ENCODE results near the gene TUBB4B.

The TUBB4B gene

DNA sequence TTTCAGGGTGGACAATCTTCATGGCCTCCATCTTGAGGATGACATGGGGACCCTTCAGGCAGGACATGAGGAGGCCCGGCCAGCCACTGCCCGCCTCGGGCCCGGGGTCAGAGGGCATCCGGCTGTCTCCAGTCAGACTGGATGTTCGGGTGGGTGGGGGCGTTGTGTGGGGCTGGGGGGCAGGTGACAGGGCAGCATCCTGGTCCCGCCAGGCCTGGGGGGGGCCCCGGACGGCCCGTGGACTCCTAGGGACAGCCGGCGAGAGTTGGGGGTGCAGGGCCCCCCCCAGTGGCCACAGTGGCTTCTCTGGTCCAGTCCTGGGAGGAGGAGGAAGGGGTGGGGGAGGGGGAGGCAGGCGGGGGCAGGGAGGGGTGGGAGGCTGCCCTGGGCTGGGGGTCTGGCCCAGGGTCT, 20.0 kb upstream of the TUBB4B start:
- Histone ChIP-seq H3K9me3 (replicated peaks in 1 of 11) (no peaks in the 10 kb centered on the region), H3K36me3 (peaks cover 3 to 30% (median 17%) of the 10 kb centered on the region in 11 experiments; a peak in 12 of 22 replicates), H3K27ac (no peak overlapping the region), H3K4me2 (peak overlapping the region in 9 of 11 experiments; percentile 99 to 100 (median 100); a peak in 13 of 22 replicates), H3K27me3 (no peaks in the 10 kb centered on the region), H4K20me1 (peaks cover 0 to 40% (median 7%) of the 10 kb centered on the region in 11 experiments; a peak in 9 of 22 replicates), H3K4me1 (peaks cover 49 to 83% (median 61%) of the 10 kb centered on the region in 10 experiments), H3K4me3 (peak overlapping the region in 4 of 10 experiments; percentile 69 to 79 (median 74); a peak in 6 of 20 replicates), H3K9ac (peak overlapping the region in 3 of 11 experiments; percentile 83 to 91 (median 85); a peak in 5 of 22 replicates)
- no peak for TF ChIP-seq Cebpa-rat (IDR thresholded peaks at IDR 0.05)

DNA sequence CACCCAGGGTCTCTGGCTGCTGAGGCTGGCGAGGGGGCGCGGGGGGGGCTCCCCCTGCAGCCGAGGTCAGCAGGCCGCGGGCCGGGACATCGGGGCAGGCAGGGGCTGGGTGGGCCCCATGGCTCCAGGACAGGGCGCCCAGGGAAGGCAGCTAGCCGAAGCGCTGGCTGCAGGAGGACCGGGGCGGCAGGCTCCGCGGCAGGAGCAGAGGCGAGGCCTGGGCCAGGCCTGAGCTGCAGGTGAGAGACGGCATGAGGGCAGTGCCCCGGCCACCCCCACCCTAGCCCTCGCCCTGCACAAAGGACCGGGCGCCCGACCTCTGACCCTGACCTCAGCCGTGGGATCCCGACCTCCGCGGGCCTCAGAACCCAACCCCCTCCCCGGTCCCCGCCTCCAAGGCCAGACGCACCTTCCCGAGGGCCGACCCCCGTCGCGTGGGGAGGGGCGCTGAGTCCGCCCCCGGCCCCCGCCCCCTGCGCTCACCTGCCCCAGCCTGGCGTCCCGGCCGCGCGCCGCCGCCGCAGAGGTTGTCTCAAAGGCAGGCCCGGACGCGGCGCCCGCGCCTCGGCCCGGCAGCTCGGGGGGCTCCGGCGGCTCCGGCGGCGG, 19.5 kb upstream of the TUBB4B start:
- peak overlapping the region; percentile 64 to 79 (median 72) for H3K4me3 ChIP-seq

DNA sequence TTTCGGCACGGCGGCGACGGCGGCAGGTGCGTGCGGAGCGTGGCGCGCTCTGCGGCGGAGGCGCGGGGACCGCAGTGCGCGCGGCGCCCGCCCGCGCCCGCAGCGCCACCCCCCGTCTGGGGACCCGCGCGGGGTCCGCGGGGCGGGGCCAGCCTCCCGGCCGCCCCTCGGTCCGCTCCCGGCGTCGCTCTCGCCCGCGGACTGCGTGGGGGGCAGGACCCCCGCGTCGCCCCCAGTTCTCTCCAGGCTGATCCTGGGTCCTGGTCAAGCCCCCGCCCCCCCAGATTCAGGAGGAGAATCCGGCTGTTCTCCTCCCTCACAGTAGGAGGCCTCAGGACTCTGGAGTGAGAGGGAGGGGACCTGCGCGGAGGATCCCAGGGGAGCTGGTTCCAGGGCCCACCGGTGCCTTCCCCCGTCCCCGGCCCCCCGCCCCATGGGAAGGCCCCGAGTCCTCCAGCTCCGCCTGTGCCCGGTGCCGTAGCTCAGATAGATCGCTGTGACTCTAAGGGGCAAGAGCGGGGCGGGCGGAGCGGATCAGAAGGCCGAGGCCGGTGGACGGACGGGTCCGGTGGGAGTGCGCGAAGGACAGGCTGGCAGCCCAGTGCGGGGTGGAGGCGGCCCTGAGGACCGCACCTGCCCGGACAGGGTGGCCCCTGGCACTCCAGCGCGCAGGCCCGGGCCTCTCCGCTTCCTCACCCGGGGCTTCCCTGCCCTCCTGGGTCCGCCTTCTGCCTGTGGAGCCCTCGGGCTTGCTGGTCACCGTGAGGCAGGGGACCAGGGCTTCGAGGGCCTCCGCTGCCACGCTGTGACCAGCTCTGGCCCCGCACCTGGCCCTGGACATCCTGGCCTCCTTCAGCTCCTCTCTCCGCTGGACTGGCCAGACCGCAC, 18.7 kb upstream of the TUBB4B start, which contains the start of gene RNF208:
Gene RNF208 (minus strand): TSS at position 51 of the 888 bp plus-strand sequence. CDS start 1,028 bp downstream, outside the sequence.
- H3K4me3 ChIP-seq = peak within 1 kb of the TSS; percentile 64 to 79 (median 72)
- no peak for TF ChIP-seq Cebpa-rat (IDR thresholded peaks at IDR 0.05)
- H3K4me1 ChIP-seq = peaks cover 36 to 82% (median 54%) of the 10 kb centered on the region in 10 experiments
- no peaks in the 10 kb centered on the region for H3K9me3 ChIP-seq (replicated peaks in 1 of 11)
- peak within 1 kb of the TSS; percentile 55 to 75 (median 71) for H3K27ac ChIP-seq
- peak within 1 kb of the TSS; percentile 99 to 100 (median 100) for H3K4me2 ChIP-seq
- peak within 1 kb of the TSS; percentile 67 to 94 (median 88) for H3K9ac ChIP-seq
- H3K27me3 ChIP-seq = no peaks in the 10 kb centered on the region
- peaks cover 0 to 27% (median 7%) of the 10 kb centered on the region in 11 experiments; a peak in 9 of 22 replicates for H4K20me1 ChIP-seq
- peaks cover 0 to 21% (median 8%) of the 10 kb centered on the region in 11 experiments; a peak in 6 of 22 replicates for H3K36me3 ChIP-seq

More for the DNA sequence above, 19.5 kb upstream of the TUBB4B start:
- Histone ChIP-seq H3K4me2 (peak overlapping the region; percentile 99 to 100 (median 100)), H3K4me1 (peaks cover 44 to 82% (median 57%) of the 10 kb centered on the region in 10 experiments), H3K36me3 (peaks cover 0 to 25% (median 12%) of the 10 kb centered on the region in 11 experiments; a peak in 6 of 22 replicates), H3K9ac (peak overlapping the region; percentile 67 to 94 (median 88)), H3K9me3 (replicated peaks in 1 of 11) (no peaks in the 10 kb centered on the region), H4K20me1 (peaks cover 0 to 35% (median 7%) of the 10 kb centered on the region in 11 experiments; a peak in 9 of 22 replicates), H3K27me3 (no peaks in the 10 kb centered on the region), H3K27ac (peak overlapping the region; percentile 37 to 75 (median 68); a peak in 19 of 22 replicates)
- no peak for TF ChIP-seq Cebpa-rat (IDR thresholded peaks at IDR 0.05)

DNA sequence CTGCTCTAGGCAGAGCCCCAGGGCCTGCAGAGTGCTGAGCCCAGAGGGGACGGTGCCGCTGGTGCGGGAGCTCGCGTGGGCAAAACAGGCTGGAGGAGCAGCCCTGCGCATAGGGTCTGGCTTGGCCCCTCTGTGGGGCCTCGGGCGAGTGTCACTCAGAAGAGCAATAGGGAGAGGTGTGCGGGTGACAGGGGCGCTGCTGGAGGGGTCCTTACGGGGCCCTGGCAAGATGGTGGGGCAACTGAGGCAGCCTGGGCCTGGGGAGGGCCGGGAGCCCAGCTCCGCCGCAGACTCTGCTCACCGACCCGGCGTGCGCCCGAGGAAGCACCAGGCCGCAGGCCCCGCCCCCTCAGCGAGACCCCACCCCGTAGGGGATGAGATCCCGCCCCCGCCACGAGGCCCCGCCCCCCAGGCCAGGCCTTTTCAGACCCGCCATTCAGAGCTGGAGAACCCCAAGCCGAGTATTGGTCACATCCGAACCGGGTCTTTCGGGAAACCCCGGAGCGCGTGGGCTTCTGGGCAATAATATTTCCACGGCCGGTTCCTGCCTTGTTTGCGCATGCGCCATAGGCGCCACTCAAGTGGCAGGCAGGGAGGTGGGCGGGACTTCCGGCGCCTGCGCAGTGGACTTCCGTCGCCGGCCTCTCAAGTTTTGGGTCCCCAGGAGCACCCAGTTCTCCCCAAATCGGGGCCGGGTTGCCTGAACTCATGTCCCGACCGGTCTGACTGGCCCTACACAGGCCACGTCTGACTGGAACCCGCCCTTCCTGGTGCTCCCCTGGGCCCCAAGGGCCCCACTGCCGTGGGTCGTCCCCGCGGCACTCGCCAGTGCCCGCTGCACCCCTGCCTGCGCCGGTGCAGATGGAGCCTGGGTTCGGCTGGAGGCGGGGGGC, 17.8 kb upstream of the TUBB4B start:
- TF ChIP-seq Cebpa-rat (IDR thresholded peaks at IDR 0.05) = no peak
- Histone ChIP-seq H3K36me3 (peaks cover 0 to 12% (median 4%) of the 10 kb centered on the region in 11 experiments; a peak in 6 of 22 replicates), H3K9me3 (replicated peaks in 1 of 11) (no peaks in the 10 kb centered on the region), H3K4me2 (peak overlapping the region; percentile 99 to 100 (median 100)), H4K20me1 (peaks cover 0 to 18% (median 4%) of the 10 kb centered on the region in 11 experiments; a peak in 6 of 22 replicates), H3K27me3 (no peaks in the 10 kb centered on the region), H3K4me3 (peak overlapping the region; percentile 70 to 87 (median 76)), H3K27ac (peak overlapping the region; percentile 73 to 91 (median 87)), H3K9ac (peak overlapping the region; percentile 85 to 94 (median 91)), H3K4me1 (peaks cover 30 to 73% (median 49%) of the 10 kb centered on the region in 10 experiments)

DNA sequence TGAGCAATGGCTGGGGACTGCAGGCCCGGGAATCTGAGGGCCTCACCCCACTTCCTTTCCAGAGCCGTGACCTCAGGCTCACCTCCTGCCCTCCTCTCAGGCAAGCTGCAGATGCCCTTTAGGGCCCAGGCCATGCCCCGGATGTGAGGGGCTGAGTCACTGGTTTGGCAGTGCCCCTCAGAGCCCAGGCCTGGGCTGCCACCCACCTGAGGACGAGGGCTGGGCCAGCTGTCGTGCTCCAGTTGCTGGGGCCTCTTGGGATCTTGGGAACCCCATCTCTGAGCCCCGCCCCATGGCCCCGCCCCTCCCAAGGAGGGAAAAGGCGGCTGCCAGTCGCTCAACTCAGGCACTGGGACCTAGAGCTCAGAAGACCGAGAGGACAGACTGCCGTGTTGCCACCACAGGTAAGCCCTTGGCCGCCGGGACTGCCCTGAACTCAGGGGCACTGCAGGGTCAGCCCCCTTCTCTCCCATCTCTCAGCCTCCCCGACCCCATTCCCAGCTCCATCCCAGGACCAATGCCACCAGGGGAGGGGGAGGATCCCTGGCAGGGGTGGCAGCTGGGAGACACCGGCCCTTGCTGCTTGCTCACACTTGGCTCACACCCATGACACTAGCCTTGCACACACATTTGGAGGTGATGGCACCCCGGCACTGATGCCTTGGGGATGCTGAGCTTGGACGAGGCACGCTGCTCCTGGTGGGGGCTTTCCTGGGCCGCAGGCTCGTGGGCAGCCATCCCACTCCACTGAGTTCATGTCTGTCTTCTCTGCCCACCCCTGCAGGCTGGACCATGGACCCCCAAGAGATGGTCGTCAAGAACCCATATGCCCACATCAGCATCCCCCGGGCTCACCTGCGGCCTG, 16.0 kb upstream of the TUBB4B start, which contains the start of gene CYSRT1:
Gene CYSRT1 (plus strand): TSS at position 345 of the 865 bp plus-strand sequence. CDS start 448 bp downstream, at position 793.
- TF ChIP-seq Cebpa-rat (IDR thresholded peaks at IDR 0.05) = no peak
- H3K27ac ChIP-seq = peak within 1 kb of the TSS; percentile 73 to 91 (median 87); a peak in 21 of 22 replicates
- peaks cover 38 to 72% (median 62%) of the 10 kb centered on the region in 10 experiments for H3K4me1 ChIP-seq

DNA sequence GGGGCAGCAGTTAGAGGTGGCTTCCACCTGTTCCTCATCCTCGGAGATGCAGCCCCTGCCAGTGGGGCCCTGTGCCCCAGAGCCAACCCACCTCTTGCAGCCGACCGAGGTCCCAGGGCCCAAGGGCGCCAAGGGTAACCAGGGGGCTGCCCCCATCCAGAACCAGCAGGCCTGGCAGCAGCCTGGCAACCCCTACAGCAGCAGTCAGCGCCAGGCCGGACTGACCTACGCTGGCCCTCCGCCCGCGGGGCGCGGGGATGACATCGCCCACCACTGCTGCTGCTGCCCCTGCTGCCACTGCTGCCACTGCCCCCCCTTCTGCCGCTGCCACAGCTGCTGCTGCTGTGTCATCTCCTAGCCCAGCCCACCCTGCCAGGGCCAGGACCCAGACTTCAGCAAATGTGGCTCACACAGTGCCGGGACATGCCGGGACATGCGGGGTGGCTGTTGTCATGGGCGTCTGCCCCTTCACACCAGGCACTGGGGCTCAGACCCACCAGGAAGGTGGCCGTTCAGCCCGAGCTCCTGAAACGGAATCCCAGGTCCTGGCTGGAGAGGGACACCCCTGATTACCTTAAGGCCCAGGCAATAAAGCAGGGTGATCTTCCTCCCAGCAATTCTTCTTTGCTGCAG, 15.3 kb upstream of the TUBB4B start:
- H3K36me3 ChIP-seq = no peaks in the 10 kb centered on the region
- no peak overlapping the region for H3K4me3 ChIP-seq
- H3K27me3 ChIP-seq = no peaks in the 10 kb centered on the region
- peak overlapping the region in 1 of 11 experiments; percentile 91; a peak in 1 of 22 replicates for H3K27ac ChIP-seq
- peaks cover 41 to 75% (median 68%) of the 10 kb centered on the region in 10 experiments for H3K4me1 ChIP-seq
- TF ChIP-seq Cebpa-rat (IDR thresholded peaks at IDR 0.05) = no peak
- no peaks in the 10 kb centered on the region for H3K9me3 ChIP-seq (replicated peaks in 1 of 11)
- no peaks in the 10 kb centered on the region; a peak in 1 of 22 replicates for H4K20me1 ChIP-seq
- H3K9ac ChIP-seq = peak overlapping the region in 5 of 11 experiments; percentile 13 to 89 (median 44); a peak in 7 of 22 replicates
- H3K4me2 ChIP-seq = peak overlapping the region in 8 of 11 experiments; percentile 93 to 98 (median 96); a peak in 11 of 22 replicates

More for the DNA sequence above, 16.0 kb upstream of the TUBB4B start, which contains the start of gene CYSRT1:
- H3K9ac ChIP-seq = peak within 1 kb of the TSS; percentile 85 to 94 (median 91)
- peak within 1 kb of the TSS; percentile 67 to 87 (median 74) for H3K4me3 ChIP-seq
- H3K9me3 ChIP-seq (replicated peaks in 1 of 11) = no peaks in the 10 kb centered on the region
- H3K36me3 ChIP-seq = peaks cover 0 to 4% (median 0%) of the 10 kb centered on the region in 11 experiments; a peak in 1 of 22 replicates
- H4K20me1 ChIP-seq = peaks cover 0 to 3% (median 0%) of the 10 kb centered on the region in 11 experiments; a peak in 3 of 22 replicates
- no peaks in the 10 kb centered on the region for H3K27me3 ChIP-seq
- H3K4me2 ChIP-seq = peak within 1 kb of the TSS; percentile 93 to 99 (median 97)

Measured in BLaER1 treated with 17β-estradiol and CSF1 and Interleukin-3, amounts not matched to agents 10 nM and 100 nM (cell line).